Common myeloid progenitor, CD34-positive (primary cell): ENCODE measurements around the gene UBE2E2.
"Not testable (repeated sequence)": the region's sequence is repeated elsewhere in the genome, so short reads cannot be mapped to it uniquely, and the experiment has no call there.

Source experiments
- CTCF ChIA-PET: fragments of 350-600 bp; sonication (Branson Sonifier 250); formaldehyde crosslinking; loops from one replicate; lab custom pipeline; 2021; ENCODE audit warnings: antibody characterized with exemption; lab: Charles Lee
- POLR2A ChIA-PET: fragments of 350-600 bp; sonication (Branson Sonifier 250); formaldehyde crosslinking; loops from one replicate; lab custom pipeline; 2021; ENCODE audit warnings: antibody characterized with exemption; lab: Charles Lee
- DNase-seq, 3 donors: peaks; one replicate each; pipeline versions ENCODE4 v3.0.0 to v3.0.0-alpha.2; 2013
- H3K27ac ChIP-seq, 2 experiments: 1 replicate in 1 of 2; 2 replicates in 1 of 2; pipeline ENCODE4 v1.7.0; 2013; ENCODE audit warnings: inconsistent platforms in 2 of 2, low read length in 2 of 2, mild to moderate bottlenecking in 2 of 2, low read depth in 1 of 2, moderate library complexity in 1 of 2; ENCODE audit not compliant: severe bottlenecking in 2 of 2, insufficient read depth in 1 of 2, poor library complexity in 1 of 2
- H3K27me3 ChIP-seq, 5 experiments: replicated peaks in 2 of 5; 1 replicate in 3 of 5; 2 replicates in 2 of 5; pipeline versions ENCODE4 v1.6.1 to v1.7.0; 2013; ENCODE audit warnings: low read length in 4 of 5, mild to moderate bottlenecking in 2 of 5, moderate library complexity in 2 of 5, inconsistent platforms in 1 of 5; ENCODE audit not compliant: insufficient read depth in 5 of 5, control insufficient read depth in 4 of 5
- H3K36me3 ChIP-seq, 4 experiments: 1 replicate in 2 of 4; 2 replicates in 2 of 4; pipeline versions ENCODE4 v1.6.1 to v1.7.0; 2013; ENCODE audit warnings: low read length in 3 of 4, control low read depth in 1 of 4, mild to moderate bottlenecking in 1 of 4; ENCODE audit not compliant: control insufficient read depth in 4 of 4, insufficient read depth in 4 of 4
- H3K4me1 ChIP-seq, 4 experiments: 1 replicate in 3 of 4; 2 replicates in 1 of 4; pipeline versions ENCODE4 v1.6.1 to v1.7.1; 2013; ENCODE audit warnings: low read length in 3 of 4, mild to moderate bottlenecking in 3 of 4, control low read depth in 1 of 4, inconsistent platforms in 1 of 4, moderate library complexity in 1 of 4; ENCODE audit not compliant: control insufficient read depth in 4 of 4, insufficient read depth in 4 of 4; ENCODE audit errors: control extremely low read depth in 1 of 4
- H3K4me3 ChIP-seq, 7 experiments: 1 replicate in 4 of 7; 2 replicates in 3 of 7; pipeline versions ENCODE4 v1.5.1 to v1.7.0; 2013; ENCODE audit warnings: mild to moderate bottlenecking in 7 of 7, low read length in 6 of 7, moderate library complexity in 6 of 7, inconsistent platforms in 2 of 7, low read depth in 2 of 7, control low read depth in 1 of 7; ENCODE audit not compliant: insufficient read depth in 4 of 7, control insufficient read depth in 1 of 7; ENCODE audit errors: extremely low read depth in 1 of 7
- H3K9me3 ChIP-seq, 5 experiments: 1 replicate in 4 of 5; 2 replicates in 1 of 5; pipeline versions ENCODE4 v1.6.1 to v1.7.1; 2013; ENCODE audit warnings: low read length in 4 of 5, mild to moderate bottlenecking in 2 of 5, inconsistent platforms in 1 of 5, low read depth in 1 of 5, moderate library complexity in 1 of 5; ENCODE audit not compliant: control insufficient read depth in 4 of 5, insufficient read depth in 2 of 5; ENCODE audit errors: control extremely low read depth in 1 of 5
- WGBS: methylation state at CpG from one replicate; pipeline ENCODE4 v1.1.5; 2013; ENCODE audit not compliant: insufficient coverage; 5-methylcytosine and 5-hydroxymethylcytosine counted together

Gene UBE2E2

GRCh38 chr3:23333633-23334032 lies 130.5 kb downstream of the UBE2E2 start:
- H3K27me3 ChIP-seq: no peaks in the 10 kb centered on the region
- H3K4me3 ChIP-seq: no peak overlapping the region
- no peak overlapping the region for H3K27ac ChIP-seq
- H3K4me1 ChIP-seq: peaks cover 0 to 5% (median 2%) of the 10 kb centered on the region in 4 experiments
- ChIA-PET POLR2A (no interaction called here), CTCF (interaction anchor here (0.6 kb wide), 1 partner anchor 11 kb away, joined by 3 read pairs; no protein-coding TSS in a partner anchor)
- no peak for DNase-seq
- H3K36me3 ChIP-seq: no peaks in the 10 kb centered on the region
- H3K9me3 ChIP-seq: no peaks in the 10 kb centered on the region
- no CpG with 5 or more reads among the region's 2 CpGs for WGBS

- H3K27ac ChIP-seq, POLR2A ChIA-PET, DNase-seq, H3K27me3 ChIP-seq, H3K9me3 ChIP-seq, CTCF ChIA-PET, H3K4me1 ChIP-seq, H3K36me3 ChIP-seq, H3K4me3 ChIP-seq: not testable (repeated sequence)
- 100% methylated on average over 3 of the region's 4 CpGs for WGBS
Observed at GRCh38 chr3:23336853-23337252, 133.7 kb downstream of the UBE2E2 start.

GRCh38 chr3:23341147-23341838 lies 138.2 kb downstream of the UBE2E2 start:
- ChIA-PET CTCF (no interaction called here), POLR2A (no interaction called here)
- no peak for DNase-seq
- Histone ChIP-seq H3K9me3 (no peaks in the 10 kb centered on the region), H3K27me3 (no peaks in the 10 kb centered on the region), H3K4me1 (peaks cover 3 to 9% (median 5%) of the 10 kb centered on the region in 4 experiments), H3K4me3 (no peak overlapping the region), H3K27ac (no peak overlapping the region), H3K36me3 (no peaks in the 10 kb centered on the region)
- WGBS: no CpG with 5 or more reads among the region's 1 CpG

- WGBS: no CpG with 5 or more reads among the region's 4 CpGs
- H3K27me3 ChIP-seq: no peaks in the 10 kb centered on the region
- POLR2A ChIA-PET: interaction anchor here (0.6 kb wide), 1 partner anchor 88 kb away, joined by 6 read pairs; no protein-coding TSS in a partner anchor
- H3K4me3 ChIP-seq: no peak overlapping the region
- no peaks in the 10 kb centered on the region for H3K9me3 ChIP-seq
- H3K27ac ChIP-seq: no peak overlapping the region
- no peak for DNase-seq
- CTCF ChIA-PET: interaction anchor here (1.0 kb wide), 1 partner anchor 26 kb away, joined by 3 read pairs; no protein-coding TSS in a partner anchor
- H3K36me3 ChIP-seq: no peaks in the 10 kb centered on the region
- peaks cover 3 to 9% (median 5%) of the 10 kb centered on the region in 4 experiments for H3K4me1 ChIP-seq
Observed at GRCh38 chr3:23342343-23342742, 139.2 kb downstream of the UBE2E2 start.

DNA sequence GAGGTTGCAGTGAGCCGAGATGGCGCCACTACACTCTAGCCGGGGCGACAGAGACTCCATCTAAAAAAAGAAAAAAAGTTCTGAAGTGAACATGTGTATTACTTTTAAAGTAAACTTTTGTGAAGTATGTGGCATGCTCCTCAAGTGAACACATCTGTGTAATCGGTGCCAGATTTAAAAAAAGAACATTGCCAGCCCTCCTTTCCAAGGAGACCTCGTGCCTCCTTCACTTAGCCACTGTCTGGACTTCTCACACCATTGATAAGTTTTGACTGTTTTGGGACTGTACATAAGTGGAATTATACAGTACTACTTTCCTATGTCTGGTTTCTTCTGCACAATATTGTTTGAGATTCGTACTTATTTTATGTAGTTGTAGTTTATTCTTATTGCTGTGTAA lies 140.4 kb downstream of the UBE2E2 start:
- no peak overlapping the region for H3K27ac ChIP-seq
- CTCF ChIA-PET: no interaction called here

GRCh38 chr3:23344886-23345285 lies 141.8 kb downstream of the UBE2E2 start:
- DNase-seq: no peak
- CTCF ChIA-PET: no interaction called here
- POLR2A ChIA-PET: no interaction called here
- no peaks in the 10 kb centered on the region for H3K27me3 ChIP-seq
- WGBS: no CpG with 5 or more reads among the region's 1 CpG
- no peaks in the 10 kb centered on the region for H3K36me3 ChIP-seq
- peaks cover 3 to 9% (median 5%) of the 10 kb centered on the region in 4 experiments for H3K4me1 ChIP-seq
- no peak overlapping the region for H3K27ac ChIP-seq
- H3K9me3 ChIP-seq: peaks cover 0 to 3% (median 0%) of the 10 kb centered on the region in 5 experiments
- no peak overlapping the region for H3K4me3 ChIP-seq

More for the DNA sequence above, 140.4 kb downstream of the UBE2E2 start:
- no peak for DNase-seq
- Histone ChIP-seq H3K36me3 (no peaks in the 10 kb centered on the region), H3K4me1 (peaks cover 3 to 9% (median 5%) of the 10 kb centered on the region in 4 experiments), H3K4me3 (no peak overlapping the region), H3K27me3 (no peaks in the 10 kb centered on the region), H3K9me3 (no peaks in the 10 kb centered on the region)
- WGBS: 100% methylated on average over 3 of the region's 7 CpGs
- POLR2A ChIA-PET: no interaction called here

- WGBS: 98% methylated on average over 7 of the region's 15 CpGs
- H3K27me3 ChIP-seq, DNase-seq, H3K36me3 ChIP-seq, POLR2A ChIA-PET, H3K27ac ChIP-seq, H3K9me3 ChIP-seq, H3K4me1 ChIP-seq, H3K4me3 ChIP-seq: not testable (repeated sequence)
- CTCF ChIA-PET: interaction anchor here (1.4 kb wide), 1 partner anchor 15 kb away, joined by 3 read pairs; no protein-coding TSS in a partner anchor
Observed at GRCh38 chr3:23349444-23349843, 146.3 kb downstream of the UBE2E2 start.
